Stimulated activated CD4-positive, alpha-beta T cell treated with anti-CD3 and anti-CD28 coated beads, Interleukin-12 subunit alpha, Interleukin-12 subunit beta, amount 100 ng/mL, for 4 hours (primary cell): Measurements from ENCODE around the gene KIAA0930.
A peak's percentile ranks its signal among the peaks of the same experiment; 100 is the strongest.
"Not testable (repeated sequence)": the region's sequence is repeated elsewhere in the genome, so short reads cannot be mapped to it uniquely, and the experiment has no call there.

ENCODE experiments used
- DNase-seq: peaks from one replicate; pipeline ENCODE4 v3.0.0-alpha.2; 2020

Gene KIAA0930

DNA sequence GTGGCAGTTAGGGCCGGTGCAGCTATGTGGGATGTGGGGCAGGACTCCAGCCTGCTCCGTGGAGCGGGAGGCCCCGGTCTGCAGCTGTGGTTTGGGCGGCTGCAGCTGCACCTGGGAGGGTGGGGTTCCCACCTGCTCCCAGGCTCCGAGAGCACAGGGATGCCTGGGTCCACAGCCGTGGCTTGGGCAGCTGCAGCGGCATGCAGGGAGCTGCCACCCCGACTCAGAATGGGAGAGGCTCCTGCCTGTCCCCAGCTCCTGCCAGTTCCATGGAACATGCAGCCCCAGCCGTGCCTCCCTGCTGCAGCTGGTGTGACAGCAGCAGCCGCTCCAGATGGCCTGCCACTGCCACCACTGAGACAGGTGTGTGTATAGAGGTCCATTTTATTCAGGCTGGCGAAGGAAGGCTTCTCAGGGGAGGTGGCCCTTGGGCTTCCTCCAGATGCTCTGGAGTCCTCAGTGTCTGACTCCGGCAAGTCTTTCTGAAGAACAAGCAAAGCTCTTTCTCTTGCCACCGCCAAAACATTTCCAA, 22.3 kb upstream of the KIAA0930 start:
- DNase-seq, result no peak

DNA sequence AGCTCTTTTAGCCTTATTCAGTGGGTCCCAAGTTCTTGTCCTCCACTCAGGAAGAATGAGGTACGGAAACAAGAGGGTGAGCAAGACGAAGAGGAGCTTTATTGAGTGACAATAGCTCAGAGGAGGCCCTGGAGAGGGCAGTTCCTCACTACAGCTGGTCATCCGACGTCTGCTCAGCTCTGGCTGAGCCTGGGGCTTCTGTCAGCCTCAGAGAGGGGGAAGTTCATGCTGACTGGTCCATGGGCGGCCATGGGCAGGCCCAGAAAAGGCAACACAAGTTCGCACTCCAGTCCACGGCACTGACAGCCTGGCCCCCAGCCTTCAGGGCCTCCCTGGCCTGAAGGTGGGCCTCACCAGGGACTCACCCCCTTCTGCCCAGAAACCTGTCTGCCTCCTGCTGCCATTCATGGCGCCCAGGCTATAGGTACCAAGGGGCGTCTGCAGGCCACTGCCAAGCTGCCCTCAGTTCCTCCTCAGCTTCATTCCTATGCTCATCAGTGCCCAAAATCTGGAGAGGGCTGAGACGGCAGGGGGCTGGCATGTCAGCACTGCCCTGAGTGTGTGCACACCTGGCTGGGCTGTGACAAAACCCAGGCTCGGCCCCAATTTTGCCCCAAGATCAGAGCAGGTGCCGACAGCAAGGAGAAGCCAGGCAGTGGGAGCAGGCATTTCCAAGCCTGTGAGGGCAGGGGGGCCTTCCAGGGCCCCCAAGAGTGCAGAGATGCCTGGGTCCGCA, 21.7 kb upstream of the KIAA0930 start:
- DNase-seq, result no peak

DNA sequence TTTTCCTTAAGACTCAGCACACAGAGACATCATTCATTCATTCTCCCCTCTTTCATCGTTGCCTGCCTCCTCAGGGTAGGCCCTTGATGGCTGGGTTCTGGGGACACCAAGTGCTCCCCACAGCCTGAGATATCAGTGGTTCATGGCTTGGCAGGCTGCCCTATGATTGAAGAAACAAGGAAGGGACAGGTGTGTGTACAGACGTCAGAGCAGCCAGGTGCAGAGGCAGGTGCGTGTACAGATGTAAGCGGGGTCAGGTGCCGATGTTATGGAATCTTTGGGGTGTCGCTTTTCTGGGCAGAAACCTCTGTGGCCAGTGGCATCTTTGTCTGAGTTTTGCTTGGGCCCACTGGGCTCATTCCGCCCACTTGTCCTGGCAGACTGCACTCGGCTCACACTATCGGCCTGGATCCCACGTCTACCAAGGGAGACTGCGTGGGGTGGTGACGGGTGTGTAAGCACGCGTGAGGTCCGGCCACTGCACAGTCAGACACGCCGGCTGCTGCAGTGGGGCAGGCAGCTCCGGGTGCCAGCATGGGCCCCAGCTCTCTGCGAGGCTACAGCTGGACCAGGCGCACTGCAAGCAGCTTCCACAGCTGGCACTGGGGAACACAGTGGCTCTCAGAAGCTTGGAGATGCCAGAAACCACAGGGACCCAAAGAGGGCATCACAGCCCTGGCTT, 20.9 kb upstream of the KIAA0930 start:
- DNase-seq, result no peak

DNA sequence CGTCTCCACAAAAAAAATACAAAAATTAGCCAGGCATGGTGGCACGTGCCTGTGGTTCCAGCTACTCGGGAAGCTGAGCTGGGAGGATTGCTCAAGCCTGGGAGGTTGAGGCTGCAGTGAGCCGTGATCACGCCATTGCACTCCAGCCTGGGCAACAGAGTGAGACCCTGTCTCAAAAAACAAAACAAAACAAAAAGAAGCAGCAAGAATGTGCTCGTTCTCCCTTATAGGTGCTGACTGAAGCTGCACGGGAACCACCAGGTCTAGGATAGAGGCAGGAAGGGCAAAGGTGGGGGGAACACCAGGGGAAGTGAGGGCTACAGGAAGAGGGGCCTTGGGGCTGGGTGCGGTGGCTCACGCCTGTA, 19.7 kb upstream of the KIAA0930 start:
- DNase-seq, result not testable (repeated sequence)

DNA sequence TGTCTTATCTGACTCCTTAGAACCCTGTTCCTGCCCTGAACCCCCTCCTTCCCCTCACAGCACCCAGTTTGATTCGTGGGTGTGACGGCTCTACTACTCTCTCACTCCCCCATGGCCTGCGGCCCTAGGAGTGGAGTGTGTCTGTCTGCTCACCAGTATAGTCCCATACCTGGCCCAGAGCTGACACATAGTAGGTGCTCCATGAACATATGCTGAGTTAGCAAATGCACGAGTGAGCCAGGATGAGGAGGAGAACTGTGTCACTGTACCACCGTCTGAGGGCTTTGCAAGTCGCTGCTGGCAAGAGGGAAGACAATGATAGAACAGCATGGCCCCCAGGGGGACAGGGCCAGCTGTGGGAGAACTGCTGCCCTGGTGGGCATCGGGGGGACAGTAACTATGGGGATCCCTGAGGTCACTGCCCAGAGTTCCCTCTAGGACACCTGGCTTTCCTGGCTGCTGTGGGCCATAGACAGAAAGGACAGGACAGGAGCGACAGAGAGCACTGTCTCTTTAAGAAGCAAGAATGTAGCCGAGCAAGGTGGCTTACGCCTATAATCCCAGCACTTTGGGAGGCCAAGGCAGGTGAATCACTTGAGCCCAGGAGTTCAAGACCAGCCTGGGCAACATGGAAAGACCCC, 19.2 kb upstream of the KIAA0930 start:
- DNase-seq, result no peak

DNA sequence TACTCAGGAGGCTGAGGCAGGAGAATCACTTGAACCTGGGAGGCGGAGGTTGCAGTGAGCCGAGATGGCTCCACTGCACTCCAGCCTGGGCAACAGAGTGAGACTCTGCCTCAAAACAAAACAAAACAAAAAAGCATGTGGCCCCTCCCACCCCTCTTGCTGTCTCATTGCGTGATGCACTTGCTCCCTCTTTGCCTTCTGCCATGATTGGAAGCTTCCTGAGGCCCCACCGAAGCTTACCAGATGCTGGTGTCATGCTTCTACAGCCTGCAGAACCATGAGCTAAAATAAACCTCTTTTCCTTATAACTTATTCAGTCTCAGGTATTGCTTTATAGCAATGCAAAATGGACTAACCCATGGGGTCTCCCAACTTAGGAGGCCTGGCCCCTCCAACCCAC, 17.2 kb upstream of the KIAA0930 start:
- DNase-seq, result not testable (repeated sequence)

DNA sequence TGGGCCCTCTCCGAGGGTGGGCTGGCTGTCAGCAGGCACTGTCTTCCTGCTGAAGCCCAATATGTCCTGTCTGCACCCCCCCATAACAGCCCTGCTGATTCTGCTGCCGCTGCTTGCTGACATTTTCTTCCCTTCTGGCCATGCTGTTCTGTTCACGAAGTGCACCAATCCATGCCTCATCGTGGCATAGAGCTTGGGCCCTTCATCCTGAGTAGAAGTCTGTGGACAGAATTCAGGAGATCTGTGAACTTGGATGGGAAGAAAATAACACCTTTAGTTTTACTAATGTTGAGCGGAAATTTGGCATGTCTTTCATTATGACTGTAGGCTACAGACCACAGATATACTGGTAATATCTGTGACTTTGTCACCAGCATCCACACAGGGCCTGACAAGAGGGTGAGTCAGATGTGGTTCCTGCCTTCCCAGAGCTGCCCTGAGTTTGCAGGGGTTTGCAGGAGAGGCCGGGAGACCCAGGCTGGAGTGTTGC, 14.1 kb upstream of the KIAA0930 start:
- DNase-seq, result no peak

DNA sequence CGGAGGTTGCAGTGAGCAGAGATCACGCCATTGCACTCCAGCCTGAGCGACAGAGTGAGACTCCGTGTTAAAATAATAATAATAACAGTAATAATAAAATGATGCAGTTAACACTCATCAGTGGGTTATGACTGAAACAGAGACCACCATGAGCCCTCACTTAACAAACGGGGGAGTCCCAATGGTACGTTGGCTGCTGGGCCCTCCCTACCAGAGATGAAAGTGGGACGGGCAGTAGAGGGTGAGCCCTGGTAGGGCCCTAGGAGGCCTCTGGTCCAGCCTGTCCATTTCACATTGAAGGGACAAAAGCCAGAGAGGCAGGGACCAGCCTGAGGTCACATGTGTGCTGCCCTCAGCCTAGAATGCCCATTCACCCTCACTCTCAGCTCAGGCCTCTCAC, 13.7 kb upstream of the KIAA0930 start:
- DNase-seq, result no peak

DNA sequence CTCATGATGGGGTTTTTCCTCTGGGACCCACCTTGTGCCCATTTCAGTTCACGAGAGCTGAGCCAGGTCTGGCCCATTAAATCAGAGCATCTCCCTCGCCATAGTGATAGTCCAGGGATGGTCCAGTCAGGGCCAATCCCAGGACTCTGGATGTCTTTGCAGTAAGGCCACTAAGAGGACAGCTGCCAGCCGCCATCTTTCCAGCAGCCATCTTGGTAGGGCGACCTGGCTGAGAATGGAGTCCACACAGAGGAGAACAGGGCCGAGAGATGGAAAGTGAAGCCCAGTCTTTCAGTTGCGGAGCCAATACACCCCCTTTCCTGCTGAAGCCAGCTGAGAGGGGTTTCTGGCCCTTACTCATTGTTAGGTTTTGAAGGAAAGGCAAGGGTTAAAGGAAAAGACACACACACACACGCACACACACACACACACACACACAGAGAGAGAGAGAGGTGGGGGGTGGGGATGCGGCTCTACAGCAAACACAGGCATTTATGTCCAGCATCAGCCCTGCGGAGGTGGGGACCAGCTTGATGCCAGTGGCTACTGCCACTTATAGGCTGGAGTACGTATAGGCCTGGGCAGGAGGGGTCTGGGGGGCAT, 12.4 kb upstream of the KIAA0930 start:
- DNase-seq, result no peak

DNA sequence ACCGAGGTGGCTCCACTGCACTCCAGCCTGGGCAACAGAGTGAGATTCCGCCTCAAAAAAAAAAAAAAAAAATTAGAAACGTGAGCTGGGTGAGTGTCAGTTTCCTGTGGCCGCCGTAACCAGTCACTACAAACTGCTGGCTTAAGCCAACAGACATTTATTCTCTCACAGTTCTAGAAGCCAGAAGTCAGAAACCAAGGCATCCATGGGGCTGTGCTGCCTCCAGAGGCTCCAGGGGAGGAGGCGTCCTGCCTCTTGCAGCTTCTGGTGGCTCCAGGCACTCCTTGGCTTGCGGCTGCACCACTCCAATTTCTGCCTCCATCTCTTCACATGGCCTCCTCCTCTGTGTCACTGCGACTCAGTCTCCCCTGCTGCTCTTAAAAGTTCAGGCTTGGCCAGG, 11.1 kb upstream of the KIAA0930 start:
- no peak for DNase-seq

DNA sequence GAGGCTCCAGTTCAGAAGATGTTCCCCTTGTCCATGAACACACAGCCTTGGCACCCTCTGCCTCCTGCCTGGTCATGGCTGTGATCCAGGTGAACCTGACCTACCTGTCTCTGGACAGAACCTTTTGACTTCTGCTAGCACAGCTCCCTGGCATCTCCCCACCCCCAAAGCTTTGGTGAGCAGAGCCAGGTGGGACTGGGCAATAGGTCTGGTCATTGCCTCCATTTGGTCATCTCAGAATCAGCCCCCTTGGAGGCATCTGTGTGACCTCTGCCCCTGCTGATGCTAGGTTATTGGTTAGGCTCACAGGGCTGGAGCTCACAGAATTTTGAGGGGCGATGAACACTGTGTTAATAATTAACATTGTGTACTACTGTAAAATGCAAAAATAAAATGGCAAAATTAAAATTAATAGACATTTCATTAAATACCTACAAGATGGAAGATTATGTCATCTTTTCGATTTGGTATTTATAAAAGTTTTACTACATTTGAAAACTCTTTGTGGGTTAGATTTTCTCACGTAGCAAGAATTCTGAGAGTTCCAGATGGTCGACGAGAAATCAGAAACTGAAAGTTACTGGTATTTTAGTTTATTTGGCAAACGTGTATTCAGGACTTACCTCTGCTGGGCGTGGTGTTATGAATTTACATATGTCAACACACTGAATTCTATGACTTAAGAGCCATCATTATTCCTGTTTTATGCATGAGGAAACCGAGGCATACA, 8.3 kb upstream of the KIAA0930 start:
- no peak for DNase-seq

DNA sequence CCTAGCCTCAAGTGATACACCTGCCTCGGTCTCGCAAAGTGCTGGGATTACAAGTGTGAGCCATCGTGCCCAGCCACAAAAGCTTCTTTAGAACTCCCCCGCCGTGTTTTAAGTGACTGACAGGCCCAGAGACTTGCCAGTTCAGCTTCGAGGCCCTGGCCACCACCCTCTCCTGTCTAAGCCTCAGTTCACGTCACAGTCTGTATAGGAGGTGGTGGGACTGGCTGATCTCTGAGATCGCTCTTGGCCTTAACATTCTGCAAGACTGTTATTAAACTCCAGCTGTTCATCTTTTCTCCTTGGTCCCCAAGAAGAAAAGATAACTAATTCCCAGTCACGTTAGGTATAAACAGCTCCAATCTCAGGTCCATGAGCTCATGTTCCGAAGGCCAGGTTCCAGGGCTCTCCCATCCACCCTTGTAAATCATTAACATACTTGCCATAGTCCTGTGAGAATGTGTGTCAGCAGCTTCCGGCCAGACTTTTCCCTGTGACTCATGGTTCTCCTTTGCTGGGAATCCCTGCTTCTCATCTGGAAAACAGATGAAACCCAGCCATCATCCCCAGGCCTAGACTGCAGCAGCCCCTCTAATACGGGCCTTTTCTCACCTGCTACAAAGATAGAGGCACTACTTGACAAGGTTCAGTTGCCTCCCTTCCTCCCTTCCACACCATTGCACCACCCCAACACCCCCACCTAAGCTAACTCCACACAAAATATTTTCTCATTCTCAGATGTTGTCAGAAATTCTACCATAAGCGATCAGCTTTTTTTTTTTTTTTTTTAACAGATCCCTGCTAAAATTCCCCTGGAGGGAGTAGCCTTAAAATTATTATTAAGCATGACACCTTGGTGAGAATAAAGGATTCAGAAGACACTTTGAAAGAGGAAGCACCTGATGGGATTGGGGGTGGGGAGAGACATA, 5.6 kb upstream of the KIAA0930 start:
- DNase-seq, result no peak

DNA sequence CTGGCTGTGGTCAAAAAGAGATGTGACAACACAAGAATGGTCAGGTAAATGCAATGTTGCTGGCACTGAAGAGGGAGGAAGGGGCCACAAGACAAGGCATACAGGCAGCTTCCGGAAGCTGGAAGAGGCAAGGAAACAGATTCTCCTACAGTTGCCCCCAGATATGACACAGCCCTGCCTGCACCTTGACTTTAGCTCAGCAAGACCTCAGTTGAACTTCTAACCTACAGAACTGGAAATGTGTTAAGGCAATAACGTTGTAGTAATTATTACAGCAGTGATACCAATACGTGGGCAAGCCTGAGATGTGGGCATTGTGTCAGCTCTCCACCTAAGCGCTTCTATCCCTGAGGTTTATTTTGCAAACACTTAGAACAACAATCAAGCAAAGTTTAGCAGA, 4.2 kb upstream of the KIAA0930 start:
- DNase-seq, result no peak

DNA sequence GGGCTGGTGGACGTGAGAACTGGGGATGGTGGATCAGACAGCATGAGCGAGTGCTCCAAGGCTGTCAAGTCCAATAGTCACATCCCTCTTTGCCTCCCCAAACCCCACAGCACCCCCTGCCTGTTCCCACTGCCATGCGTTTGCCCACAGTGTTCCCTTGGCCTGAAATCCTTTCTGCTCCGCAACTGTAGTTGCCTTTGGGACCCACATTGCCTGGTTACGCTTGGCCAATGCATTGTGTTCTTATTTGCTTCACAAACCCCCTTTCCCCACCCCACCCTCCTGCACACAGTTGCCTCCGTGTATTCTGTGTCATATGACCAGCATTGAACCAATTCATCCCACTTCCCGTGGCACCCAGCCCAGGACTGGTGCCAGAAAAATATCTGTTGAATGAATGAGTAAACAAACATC, 2.1 kb upstream of the KIAA0930 start:
- no peak for DNase-seq

DNA sequence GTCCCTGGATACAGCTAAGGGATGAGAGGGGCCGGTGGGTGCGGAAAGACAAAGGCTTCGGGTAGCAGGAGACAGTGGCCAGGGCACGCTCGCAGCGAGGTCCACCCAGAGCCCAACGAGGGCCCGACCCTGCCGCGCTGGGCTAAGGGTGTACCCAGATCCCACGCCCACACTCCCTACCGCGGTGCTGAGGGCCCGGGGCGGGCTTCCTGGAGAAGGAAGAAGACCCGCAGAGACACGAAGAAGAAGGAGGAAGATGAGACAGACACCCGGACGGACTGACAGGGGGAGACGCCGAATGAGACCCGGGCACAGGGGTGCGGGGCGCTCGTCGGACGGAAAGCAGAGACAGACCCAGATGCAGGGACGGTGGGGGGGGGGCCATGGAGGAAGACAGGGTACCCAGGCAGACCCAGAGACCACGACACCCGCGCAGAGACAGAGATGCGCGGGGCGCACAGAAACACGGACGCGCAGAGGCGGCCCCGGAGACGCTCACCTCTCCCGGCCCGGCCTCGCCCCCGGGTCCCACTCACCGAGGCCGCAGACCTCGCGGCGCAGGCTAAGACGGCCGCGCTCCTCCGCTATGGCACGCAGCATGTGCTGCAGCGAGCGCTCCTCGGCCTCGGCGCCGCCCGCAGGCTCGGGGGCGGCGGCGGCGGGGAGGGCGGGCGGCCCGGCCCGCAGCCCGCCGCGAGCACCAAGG, 437 bp downstream of the KIAA0930 start:
- DNase-seq, result peak; percentile 25

DNA sequence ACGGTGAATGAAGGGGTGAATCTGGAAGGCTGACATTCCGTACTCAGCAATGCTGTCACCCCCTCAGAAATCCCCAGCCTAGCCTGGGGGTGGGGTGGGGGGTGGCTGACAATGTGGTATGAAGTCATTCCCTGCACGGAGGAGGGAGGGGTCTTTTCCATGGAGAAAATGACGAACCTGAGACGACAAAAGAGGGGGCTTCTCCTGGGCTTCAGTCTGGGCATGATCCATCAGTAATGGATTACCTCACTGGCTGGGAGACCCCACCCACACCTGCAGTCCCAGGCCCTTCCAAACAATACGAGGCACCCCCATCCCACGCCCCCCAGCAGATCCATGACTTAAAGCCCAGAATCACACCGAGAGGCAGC, 1.0 kb downstream of the KIAA0930 start:
- DNase-seq, result no peak

DNA sequence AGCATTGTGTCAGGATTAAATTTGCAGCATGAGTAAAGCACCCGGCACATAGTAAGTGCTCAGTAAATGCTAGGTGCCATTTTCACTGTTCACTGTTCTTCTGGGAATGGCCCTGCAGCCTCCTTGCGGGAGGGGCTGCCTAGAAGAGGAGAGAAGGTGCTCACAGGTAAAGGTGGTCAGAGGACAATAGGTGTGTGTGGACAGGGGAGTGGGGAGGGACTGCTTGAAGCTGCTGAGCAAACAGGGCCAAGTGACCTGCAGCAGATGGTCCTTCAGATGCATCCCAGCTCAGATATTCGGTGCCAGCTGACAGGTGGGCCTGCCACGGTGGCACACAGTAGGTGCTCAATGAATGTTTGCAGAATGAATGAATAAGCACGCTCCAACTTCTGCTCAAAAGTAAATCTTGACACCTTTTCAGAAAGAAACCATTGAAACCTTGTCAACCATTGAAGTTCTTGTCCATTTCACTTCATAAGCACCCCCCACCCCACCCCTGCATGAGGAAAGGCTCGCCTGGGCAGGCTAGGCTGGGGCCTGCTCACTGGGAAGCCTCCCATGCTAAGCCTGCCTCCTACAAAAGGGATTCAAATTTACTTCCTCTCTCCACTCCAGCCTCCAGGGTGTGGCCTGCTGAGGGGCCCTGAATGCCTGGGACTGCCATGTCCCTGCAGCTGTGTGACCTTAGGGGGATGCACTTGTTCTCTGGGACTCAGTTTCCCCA, 1.6 kb downstream of the KIAA0930 start:
- DNase-seq, result no peak

DNA sequence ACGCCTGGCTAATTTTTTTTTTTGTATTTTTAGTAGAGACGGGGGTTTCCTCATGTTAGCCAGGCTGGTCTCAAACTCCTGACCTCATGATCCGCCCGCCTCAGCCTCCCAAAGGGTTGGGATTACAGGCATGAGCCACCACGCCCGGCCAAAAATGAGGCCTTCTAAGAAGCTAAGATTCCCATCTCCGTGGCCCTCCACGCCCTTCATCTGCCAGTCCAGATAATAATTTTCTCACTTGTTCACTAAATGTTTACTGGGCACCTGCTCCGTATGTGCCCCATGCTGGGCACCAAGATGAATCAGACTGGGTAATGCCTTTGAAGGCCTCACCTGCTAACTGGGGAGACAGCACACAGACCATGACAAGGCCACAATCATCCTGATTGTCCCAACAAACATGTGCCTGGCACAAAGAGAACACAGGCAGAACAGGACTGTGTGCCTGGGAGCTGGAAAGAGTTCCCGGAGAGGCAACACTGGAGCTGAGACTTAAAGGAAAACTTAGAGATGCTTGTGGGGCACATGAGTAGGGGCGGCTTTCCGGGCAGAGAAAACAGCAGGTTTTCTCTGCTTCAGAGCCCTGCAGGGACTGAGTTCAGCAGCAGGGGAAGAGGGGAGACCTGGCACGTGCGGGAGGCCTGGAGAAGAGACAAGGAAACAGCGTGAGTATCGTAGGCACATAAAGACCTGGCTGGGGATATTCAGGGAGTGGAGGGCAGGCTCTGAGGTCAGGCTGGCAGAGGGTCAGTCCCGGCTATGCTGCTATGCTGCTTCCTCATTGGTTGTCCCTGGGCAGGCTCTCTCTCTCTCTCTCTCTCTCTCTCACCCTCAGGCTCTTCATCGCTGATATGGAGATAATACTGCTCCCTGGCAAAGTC, 2.4 kb downstream of the KIAA0930 start:
- no peak for DNase-seq
